Mucosa of rectum (tissue), 2 donors: ENCODE measurements around the gene CHRND.

Source experiments
- H3K27ac ChIP-seq, 2 donors: one replicate each; pipeline ENCODE4 v1.7.0; 2013; ENCODE audit warnings: inconsistent platforms in 2 of 2, low read depth in 2 of 2, low read length in 2 of 2
- H3K27me3 ChIP-seq, 2 donors: one replicate each; pipeline ENCODE4 v1.7.0; 2013; ENCODE audit warnings: low read length in 2 of 2; ENCODE audit not compliant: control insufficient read depth in 2 of 2, insufficient read depth in 2 of 2
- H3K36me3 ChIP-seq, 2 donors: one replicate each; pipeline ENCODE4 v1.7.0; 2013; ENCODE audit warnings: low read length in 2 of 2; ENCODE audit not compliant: control insufficient read depth in 2 of 2, insufficient read depth in 2 of 2
- H3K4me1 ChIP-seq, 2 donors: one replicate each; pipeline ENCODE4 v1.7.0; 2013; ENCODE audit warnings: low read length in 2 of 2, mild to moderate bottlenecking in 1 of 2; ENCODE audit not compliant: control insufficient read depth in 2 of 2, insufficient read depth in 2 of 2
- H3K4me3 ChIP-seq, 2 donors: one replicate each; pipeline ENCODE4 v1.7.0; 2013; ENCODE audit warnings: low read length in 2 of 2
- H3K9ac ChIP-seq, 2 donors: one replicate each; pipeline ENCODE4 v1.7.0; 2013; ENCODE audit warnings: low read length in 2 of 2, low read depth in 1 of 2, mild to moderate bottlenecking in 1 of 2
- H3K9me3 ChIP-seq, 2 donors: one replicate each; pipeline ENCODE4 v1.7.0; 2013; ENCODE audit warnings: low read length in 2 of 2; ENCODE audit not compliant: control insufficient read depth in 2 of 2
- donor health status: healthy.
- donor health status: Normal muscosa, but diverticular disease.

Gene CHRND

DNA sequence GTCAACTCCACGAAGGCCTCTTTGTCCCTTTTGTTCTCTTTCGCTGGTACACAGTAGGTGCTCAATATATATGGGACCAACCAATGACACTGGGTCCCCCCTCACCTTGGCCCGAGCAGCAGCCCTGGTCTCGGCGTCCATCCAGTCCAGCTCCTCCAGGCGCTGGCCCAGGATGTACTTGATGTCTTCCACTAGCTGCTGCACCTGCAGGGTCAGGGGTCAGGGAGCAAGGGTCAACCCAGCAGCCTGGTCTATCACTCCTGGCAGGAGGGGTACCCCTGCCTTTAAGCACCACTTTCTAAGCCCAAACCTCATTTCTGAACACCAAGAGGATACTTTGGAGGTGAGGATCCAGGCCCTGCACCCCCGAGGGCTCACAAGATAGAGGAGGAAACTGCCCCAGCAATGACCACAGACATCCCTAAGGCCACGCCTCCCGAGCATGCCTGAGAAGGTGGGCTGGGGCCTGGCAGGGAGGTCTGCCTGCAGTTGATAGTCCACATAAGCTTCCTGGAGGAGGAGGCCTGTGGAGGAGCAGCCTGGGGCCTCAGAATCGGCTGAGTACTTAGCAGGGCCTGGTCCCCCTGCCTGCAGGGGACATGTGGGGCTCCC lies 42.5 kb upstream of the CHRND start:
- Histone ChIP-seq H3K27ac (no peak overlapping the region), H3K4me1 (no peaks in the 10 kb centered on the region), H3K9ac (no peak overlapping the region), H3K4me3 (no peak overlapping the region), H3K27me3 (peaks cover 26 to 34% of the 10 kb centered on the region in 2 donors), H3K9me3 (no peaks in the 10 kb centered on the region), H3K36me3 (no peaks in the 10 kb centered on the region)

DNA sequence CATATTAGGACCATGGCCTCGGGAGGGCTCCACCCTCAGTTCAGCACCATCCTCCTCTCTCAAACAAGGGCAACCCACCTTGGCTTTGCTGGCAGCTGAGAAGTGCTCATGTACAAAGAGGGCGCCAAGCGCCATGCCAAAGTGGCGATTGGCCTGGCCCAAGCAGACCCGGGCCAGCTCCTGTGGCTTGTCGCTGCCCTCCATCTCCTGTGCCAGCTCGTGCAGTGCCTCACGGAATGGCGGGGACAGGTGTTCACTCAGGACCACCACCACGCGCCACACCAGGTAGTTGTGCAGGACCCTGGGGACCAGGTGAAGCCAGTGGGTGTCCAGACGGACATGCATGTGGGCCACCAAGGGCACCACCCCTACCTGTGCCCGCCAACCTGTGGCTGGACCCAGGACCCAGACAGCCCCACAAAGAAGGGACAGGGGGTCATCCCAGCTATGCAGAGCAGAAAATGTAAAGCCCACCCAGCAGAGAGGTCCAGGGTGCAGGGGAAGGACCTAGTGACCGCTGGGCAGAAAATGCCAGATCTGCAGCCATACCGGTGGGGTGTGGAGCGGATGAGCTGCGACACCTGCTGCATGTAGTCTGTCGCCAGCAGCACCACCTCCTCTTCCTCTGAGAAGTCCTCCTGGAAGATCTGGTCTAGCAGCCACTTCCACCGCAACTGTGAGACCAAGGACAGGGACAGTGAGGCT lies 41.9 kb upstream of the CHRND start:
- Histone ChIP-seq H3K9me3 (no peaks in the 10 kb centered on the region), H3K4me3 (no peak overlapping the region), H3K27ac (no peak overlapping the region), H3K9ac (no peak overlapping the region), H3K27me3 (peaks cover 27 to 38% of the 10 kb centered on the region in 2 donors), H3K4me1 (no peaks in the 10 kb centered on the region), H3K36me3 (no peaks in the 10 kb centered on the region)

DNA sequence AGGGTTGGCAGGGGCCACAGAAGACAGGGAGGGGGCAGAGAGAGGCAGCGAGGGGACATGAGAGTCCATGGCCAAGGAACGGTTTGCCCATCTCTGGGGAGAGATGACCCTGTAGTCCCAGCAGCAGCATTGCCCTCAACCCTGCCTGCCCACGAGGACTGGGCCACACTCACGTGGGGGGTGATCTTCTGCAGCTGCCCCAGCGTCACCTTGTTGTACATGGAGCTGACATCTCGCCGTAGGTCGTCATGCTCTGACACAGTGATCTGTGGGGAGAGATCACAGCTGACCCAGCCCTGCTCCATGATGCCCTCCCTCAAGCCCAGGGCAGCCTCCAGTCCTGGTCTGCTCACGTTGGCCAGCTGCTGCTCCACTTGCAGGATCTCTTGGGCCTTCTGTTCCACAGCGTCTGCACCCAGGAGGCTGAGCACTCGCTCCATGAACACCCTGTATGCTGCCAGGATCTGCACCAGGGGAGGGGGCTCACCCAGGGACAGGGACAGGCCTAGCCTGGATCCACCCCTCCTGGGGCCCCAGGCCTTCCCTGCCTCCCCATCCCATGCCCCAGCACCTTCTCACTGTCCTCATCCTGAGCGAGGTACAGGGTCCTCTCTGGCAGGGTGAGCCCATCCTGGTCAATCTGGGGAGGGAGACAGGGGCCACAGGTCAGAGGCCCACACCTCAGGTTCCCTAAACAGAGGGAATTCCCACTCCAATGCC lies 41.2 kb upstream of the CHRND start:
- Histone ChIP-seq H3K9ac (no peak overlapping the region), H3K9me3 (no peaks in the 10 kb centered on the region), H3K27ac (no peak overlapping the region), H3K36me3 (no peaks in the 10 kb centered on the region), H3K27me3 (peaks cover 27 to 38% of the 10 kb centered on the region in 2 donors), H3K4me3 (no peak overlapping the region), H3K4me1 (no peaks in the 10 kb centered on the region)

DNA sequence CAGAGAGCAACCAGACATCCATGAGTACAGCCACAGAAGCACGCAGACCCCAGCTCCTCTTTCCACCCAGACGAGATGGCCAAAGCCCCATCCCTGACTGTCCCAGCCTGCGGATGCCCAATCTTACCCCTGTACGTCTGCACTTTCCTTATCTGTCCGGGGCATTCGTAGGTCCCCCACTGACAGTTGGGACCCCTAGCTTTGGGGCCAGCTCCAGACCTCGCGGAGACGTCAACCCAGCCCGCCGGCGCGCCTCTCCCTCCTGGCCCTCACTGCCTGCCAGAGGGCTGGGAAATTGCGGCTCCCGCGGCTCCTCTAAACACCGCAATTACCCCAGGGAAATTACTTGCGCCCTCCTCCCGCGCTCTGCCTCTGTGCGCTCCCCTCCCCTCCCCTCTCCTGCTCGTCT lies 40.6 kb upstream of the CHRND start:
- Histone ChIP-seq H3K9me3 (no peaks in the 10 kb centered on the region), H3K27me3 (peaks cover 27 to 38% of the 10 kb centered on the region in 2 donors), H3K4me1 (no peaks in the 10 kb centered on the region), H3K9ac (no peak overlapping the region), H3K27ac (no peak overlapping the region), H3K4me3 (no peak overlapping the region), H3K36me3 (no peaks in the 10 kb centered on the region)

DNA sequence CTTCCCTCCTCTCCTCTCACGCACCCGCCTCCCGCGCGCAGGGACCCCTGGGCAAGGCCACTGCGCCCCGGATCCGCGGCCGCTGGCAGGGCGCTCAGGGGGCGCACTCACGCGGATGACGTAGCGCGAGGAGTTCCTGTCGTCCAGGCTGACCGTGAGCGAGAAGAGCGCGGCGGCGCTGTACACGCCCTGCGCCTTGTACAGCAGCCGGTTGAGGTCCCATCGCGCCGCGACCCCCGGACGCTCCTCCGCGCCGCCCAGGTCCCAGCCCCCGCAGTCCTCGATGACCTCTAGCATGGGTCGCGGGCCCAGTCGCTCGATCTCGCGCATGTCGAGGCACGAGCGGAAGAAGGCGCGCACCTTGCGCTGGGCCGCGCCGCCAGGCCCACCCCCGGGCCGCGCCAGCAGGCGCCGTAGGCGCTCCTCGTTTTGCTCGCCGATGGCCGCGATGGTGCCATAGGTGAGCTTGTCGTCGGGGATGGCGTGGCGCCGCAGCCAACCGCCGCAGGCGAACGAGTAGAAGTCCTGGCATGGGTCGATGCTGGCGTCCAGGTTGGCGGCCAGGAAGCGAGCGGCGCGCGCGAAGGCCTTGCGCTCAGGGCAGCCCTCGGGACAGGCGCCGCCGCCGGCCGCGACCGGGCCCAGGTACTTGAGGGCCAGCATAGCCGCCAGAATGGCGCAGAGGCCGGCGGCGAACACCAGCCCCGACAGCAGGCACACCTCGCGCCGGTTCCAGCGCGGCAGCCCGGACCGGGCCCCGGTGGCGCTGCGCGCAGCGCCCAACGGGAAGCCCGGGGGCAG lies 40.0 kb upstream of the CHRND start:
- H3K9me3 ChIP-seq: no peaks in the 10 kb centered on the region
- H3K27me3 ChIP-seq: peaks cover 27 to 38% of the 10 kb centered on the region in 2 donors
- no peaks in the 10 kb centered on the region for H3K36me3 ChIP-seq
- H3K4me1 ChIP-seq: no peaks in the 10 kb centered on the region
- H3K9ac ChIP-seq: no peak overlapping the region
- no peak overlapping the region for H3K27ac ChIP-seq
- no peak overlapping the region for H3K4me3 ChIP-seq

DNA sequence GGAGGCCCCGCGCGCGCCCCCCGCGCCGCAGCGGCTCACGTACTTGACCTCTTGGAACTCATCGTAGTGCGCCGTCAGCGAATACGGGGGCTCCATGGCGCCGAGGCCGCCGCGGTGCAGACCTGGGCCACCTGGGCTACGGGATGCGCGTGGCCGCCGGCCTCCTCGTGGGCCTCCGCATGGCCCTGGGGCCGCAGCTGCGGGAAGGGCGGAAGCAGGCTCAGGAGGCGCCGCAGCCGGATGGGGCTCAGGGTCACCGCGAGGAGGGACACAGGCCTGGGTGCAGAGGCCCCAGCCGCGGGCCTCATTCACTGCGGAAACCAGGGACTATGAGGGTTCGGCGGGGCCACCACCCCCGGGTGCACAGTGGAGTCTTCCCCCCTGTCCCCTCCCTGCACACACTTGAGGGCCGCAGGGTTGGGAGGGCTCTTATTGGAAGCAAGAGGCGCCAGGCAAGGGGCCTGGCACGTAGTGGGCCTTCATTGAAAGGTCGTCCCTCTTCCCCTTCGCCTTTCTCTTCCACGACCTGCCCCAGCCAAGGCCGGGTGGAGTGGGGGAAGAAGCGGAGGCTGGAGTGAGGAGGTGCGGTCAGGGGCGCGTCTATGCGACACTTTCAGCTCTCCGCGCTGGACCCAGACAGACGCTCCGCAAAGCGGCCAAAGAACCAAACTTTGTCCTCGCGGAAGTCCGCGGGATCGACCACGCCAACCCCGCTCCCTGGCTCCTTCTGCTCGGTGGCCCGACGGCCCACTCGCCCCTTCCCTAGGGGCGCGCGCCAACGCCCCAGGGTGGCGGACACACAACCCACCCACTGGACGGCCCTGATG lies 39.2 kb upstream of the CHRND start:
- no peak overlapping the region for H3K27ac ChIP-seq
- H3K4me3 ChIP-seq: no peak overlapping the region
- H3K9ac ChIP-seq: no peak overlapping the region
- H3K27me3 ChIP-seq: peaks cover 27 to 38% of the 10 kb centered on the region in 2 donors
- no peaks in the 10 kb centered on the region for H3K4me1 ChIP-seq
- H3K36me3 ChIP-seq: no peaks in the 10 kb centered on the region
- H3K9me3 ChIP-seq: no peaks in the 10 kb centered on the region

DNA sequence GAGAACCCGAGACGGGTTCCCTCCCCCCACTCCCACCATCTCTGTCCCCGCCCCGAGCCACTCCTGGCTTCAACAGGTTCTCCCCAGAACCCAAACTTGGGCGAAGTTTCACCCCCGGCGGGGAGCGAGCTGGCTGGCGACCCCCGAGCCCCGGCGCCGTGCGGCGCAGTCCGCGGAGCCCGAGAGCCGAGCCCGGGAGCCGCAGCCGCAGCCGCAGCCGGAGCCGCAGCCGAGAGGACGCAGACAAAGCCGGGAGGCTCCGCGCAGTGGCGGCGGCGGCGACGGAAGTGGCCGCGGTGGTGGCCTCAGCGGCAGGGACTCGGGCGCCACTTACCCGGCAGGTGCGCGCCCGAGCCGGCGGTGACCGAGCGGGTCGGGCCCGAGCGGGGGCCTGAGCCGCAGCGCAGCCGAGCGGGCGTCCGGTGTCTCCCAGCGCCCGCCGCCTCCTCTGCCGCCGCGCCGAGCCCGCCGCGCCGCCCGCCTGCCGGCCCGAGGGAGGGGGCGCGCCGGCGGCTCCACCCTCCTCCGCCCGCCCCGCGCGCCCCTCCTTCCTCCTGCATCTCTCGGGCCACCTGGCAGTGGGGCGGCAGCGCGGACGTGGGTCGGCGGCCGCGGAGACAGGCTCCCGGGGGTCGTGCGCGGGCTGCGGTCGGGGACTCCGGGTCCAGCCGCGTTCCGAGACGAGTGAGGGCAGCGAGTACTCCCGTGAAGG lies 38.4 kb upstream of the CHRND start, which contains the start of gene ECEL1:
ECEL1 (minus strand) TSS at position 450 of the 712 bp plus-strand sequence. CDS start 1,181 bp downstream, outside the sequence.
- Histone ChIP-seq H3K36me3 (no peaks in the 10 kb centered on the region), H3K27me3 (peaks cover 27 to 36% of the 10 kb centered on the region in 2 donors), H3K4me3 (no peak within 1 kb of the TSS)

DNA sequence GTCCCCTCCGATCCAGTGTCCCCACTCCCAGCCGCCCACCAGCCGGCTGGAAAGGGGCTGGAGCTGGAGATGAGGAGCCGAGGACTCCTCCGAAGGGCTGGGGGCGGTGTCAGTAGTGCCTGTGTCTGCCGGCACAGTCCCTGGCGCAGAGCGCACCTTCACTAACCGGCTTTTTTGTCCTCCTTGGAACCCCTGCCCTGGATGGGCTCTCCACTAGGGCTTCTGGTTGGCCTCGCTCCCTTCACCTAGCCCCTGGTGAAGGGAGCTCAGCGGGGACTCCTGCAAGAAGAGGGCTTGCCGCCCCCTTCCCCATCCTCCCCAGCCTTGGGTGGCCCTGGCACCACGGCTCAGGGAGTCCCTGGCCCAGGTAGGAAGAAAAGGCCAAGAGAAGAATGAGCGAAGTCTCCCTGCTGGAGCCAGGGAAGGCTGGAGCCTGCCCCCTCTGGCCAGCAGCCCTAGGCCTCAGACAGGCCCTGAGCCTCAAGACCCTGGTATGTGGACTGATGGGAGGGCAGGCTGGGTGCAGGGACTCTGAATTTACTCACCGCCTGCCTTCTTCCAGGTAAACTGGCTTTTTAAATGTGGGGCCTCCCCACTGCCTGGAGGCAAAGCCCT lies 37.8 kb upstream of the CHRND start:
- Histone ChIP-seq H3K9ac (no peak overlapping the region), H3K36me3 (no peaks in the 10 kb centered on the region), H3K27ac (no peak overlapping the region), H3K4me1 (no peaks in the 10 kb centered on the region), H3K9me3 (no peaks in the 10 kb centered on the region), H3K27me3 (peaks cover 27 to 36% of the 10 kb centered on the region in 2 donors), H3K4me3 (no peak overlapping the region)

More for the DNA sequence above, 38.4 kb upstream of the CHRND start, which contains the start of gene ECEL1:
- no peak within 1 kb of the TSS for H3K9ac ChIP-seq
- H3K27ac ChIP-seq: no peak within 1 kb of the TSS
- no peaks in the 10 kb centered on the region for H3K9me3 ChIP-seq
- no peaks in the 10 kb centered on the region for H3K4me1 ChIP-seq
